Measurements from ENCODE around the gene NRG2. TPM values are rescaled to one million over a fixed set of nuclear protein-coding genes. Genes with fewer than 3 reads are reported as not detected.

Gene NRG2
- total and polyA plus RNA-seq, 12 donors: 1.8 to 16.7 (median 8.4) TPM

GRCh38 chr5:139814191-139814601 lies 228.9 kb downstream of the NRG2 start:
- H3K27ac ChIP-seq: no peak overlapping the region
- TF ChIP-seq CTCF (IDR thresholded peaks at IDR 0.05) (no peak), POLR2A (IDR thresholded peaks at IDR 0.05) (no peak)
- DNase-seq: no peak
- H3K27me3 ChIP-seq: no peaks in the 10 kb centered on the region
- WGBS, 4 donors: 80 to 94% (median 87%) methylated on average over 3 to 14 of the region's 14 CpGs
- H3K4me1 ChIP-seq (replicated peaks in 1 of 2): no peaks in the 10 kb centered on the region
- H3K9me3 ChIP-seq (replicated peaks in 1 of 3): no peaks in the 10 kb centered on the region
- H3K36me3 ChIP-seq (replicated peaks in 1 of 2): no peaks in the 10 kb centered on the region
- no peak overlapping the region for H3K4me3 ChIP-seq
- intact Hi-C loops (cut with DNase I): no loop called here

GRCh38 chr5:139812836-139813805 lies 230.0 kb downstream of the NRG2 start:
- Histone ChIP-seq H3K4me3 (no peak overlapping the region), H3K4me1 (replicated peaks in 1 of 2) (no peaks in the 10 kb centered on the region), H3K9me3 (replicated peaks in 1 of 3) (no peaks in the 10 kb centered on the region), H3K36me3 (replicated peaks in 1 of 2) (no peaks in the 10 kb centered on the region), H3K27me3 (no peaks in the 10 kb centered on the region), H3K27ac (no peak overlapping the region)
- intact Hi-C loops (cut with DNase I): no loop called here
- no peak for DNase-seq
- TF ChIP-seq POLR2A (IDR thresholded peaks at IDR 0.05) (no peak), CTCF (IDR thresholded peaks at IDR 0.05) (no peak)
- WGBS, 4 donors: 83 to 93% (median 90%) methylated on average over 10 to 25 of the region's 25 CpGs

GRCh38 chr5:139812323-139812722 lies 230.8 kb downstream of the NRG2 start:
- no peak for DNase-seq
- no peaks in the 10 kb centered on the region for H3K4me1 ChIP-seq (replicated peaks in 1 of 2)
- intact Hi-C loops (cut with DNase I): no loop called here
- H3K36me3 ChIP-seq (replicated peaks in 1 of 2): no peaks in the 10 kb centered on the region
- no peaks in the 10 kb centered on the region for H3K9me3 ChIP-seq (replicated peaks in 1 of 3)
- H3K27ac ChIP-seq: no peak overlapping the region
- WGBS, 4 donors: 76 to 97% (median 87%) methylated on average over 4 to 5 of the region's 5 CpGs
- no peak overlapping the region for H3K4me3 ChIP-seq
- no peaks in the 10 kb centered on the region for H3K27me3 ChIP-seq
- TF ChIP-seq CTCF (IDR thresholded peaks at IDR 0.05) (no peak), POLR2A (IDR thresholded peaks at IDR 0.05) (no peak)

- Histone ChIP-seq H3K4me1 (replicated peaks in 1 of 2) (no peaks in the 10 kb centered on the region), H3K9me3 (replicated peaks in 1 of 3) (no peaks in the 10 kb centered on the region), H3K36me3 (replicated peaks in 1 of 2) (no peaks in the 10 kb centered on the region), H3K27ac (no peak overlapping the region), H3K4me3 (no peak overlapping the region), H3K27me3 (no peaks in the 10 kb centered on the region)
- 43 to 80% (median 53%) methylated on average over 1 to 2 of the region's 2 CpGs for WGBS, 4 donors
- intact Hi-C loops (cut with DNase I): no loop called here
- DNase-seq: no peak
- no peak for TF ChIP-seq POLR2A (IDR thresholded peaks at IDR 0.05)
- no peak for TF ChIP-seq CTCF (IDR thresholded peaks at IDR 0.05)
Observed at GRCh38 chr5:139811274-139811607, 231.9 kb downstream of the NRG2 start.

All from adrenal gland (tissue), 12 donors.